T follicular helper cell (primary cell): ENCODE data around the gene EVA1C.
"Not testable (repeated sequence)": the region's sequence is repeated elsewhere in the genome, so short reads cannot be mapped to it uniquely, and the experiment has no call there.

ENCODE experiments used
- DNase-seq: peaks from one replicate; pipeline ENCODE4 v3.0.0-alpha.2; 2020; ENCODE audit warnings: low read depth

The EVA1C gene

DNA sequence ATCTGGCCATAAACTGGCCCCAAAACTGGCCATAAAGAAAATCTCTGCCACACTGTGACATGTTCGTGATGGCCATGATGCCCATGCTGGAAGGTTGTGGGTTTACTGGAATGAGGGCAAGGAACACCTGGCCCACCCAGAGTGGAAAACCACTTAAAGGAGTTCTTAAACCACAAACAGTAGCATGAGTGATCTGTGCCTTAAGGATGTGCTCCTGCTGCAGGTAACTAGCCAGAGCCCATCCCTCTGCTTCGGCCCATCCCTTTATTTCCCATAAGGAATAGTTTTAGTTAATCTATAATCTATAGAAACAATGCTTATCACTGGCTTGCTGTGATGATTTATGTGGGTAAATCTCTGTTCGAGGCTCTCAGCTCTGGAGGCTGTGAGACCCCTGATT, 50.1 kb downstream of the EVA1C start:
- not testable (repeated sequence) for DNase-seq

- no peak for DNase-seq
Measured at GRCh38 chr21:32463367-32463766, 50.9 kb downstream of the EVA1C start.

- DNase-seq, result no peak
Measured at GRCh38 chr21:32463889-32464300, 51.4 kb downstream of the EVA1C start.

DNA sequence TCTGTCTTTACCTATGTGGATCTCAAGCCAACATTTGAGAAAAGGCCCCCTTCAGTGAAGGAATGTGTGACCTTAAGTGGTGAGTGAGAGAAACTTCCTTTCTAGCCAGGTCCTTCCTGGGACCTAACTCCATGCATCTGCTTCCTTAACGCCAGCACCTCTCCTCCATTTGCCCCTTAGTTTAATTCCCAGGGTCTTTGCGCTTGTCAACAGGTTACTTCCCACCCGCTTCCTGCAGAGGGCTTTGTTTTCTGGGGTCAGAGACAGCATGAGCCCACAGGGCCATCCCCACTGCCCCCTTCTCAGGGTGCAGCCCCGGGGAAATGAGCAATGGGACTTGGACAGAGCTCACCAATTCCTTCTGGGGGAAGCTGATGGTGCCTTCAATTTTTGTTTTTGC, 54.8 kb downstream of the EVA1C start:
- DNase-seq, result no peak

DNA sequence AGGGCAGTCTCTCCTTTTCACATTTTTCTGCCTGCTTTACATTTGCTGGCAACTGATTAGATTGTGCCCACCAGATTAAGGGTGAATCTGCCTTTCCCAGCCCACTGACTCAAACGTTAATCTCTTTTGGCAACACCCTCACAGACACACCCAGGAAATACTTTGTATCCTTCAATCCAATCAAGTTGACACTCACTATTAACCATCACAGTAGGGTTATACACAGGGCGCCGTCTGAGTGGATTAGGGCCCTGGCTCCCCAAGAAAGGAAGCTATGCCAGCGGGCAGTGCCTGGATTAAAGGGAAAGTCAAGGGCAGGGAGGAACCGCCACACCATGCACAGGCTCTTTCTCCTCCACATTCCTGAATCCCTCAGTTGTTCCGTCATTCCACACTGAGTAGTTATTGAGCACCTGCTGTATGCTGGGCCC, 56.2 kb downstream of the EVA1C start:
- DNase-seq, result no peak

GRCh38 chr21:32469628-32470027, 57.1 kb downstream of the EVA1C start:
- DNase-seq, result no peak

DNA sequence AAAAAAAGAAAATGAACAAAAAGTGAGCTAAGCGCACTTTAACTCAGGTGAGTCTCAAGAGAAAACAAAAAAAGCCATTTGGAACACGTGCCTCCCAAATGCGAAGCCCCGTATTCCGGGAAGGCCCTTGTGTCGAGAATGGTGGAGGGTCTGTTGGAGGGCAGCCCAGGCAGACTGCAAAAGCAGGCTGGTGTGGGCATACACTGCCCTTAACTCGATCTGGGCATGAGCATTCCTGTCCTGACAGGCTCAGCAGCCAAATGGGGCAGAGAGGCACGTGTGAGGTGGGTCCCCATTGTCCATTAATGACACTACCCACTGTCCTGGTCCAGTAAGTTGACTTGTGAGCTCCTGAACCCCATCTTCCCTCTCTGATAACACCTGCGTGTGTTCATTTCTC, 57.7 kb downstream of the EVA1C start:
- no peak for DNase-seq

DNA sequence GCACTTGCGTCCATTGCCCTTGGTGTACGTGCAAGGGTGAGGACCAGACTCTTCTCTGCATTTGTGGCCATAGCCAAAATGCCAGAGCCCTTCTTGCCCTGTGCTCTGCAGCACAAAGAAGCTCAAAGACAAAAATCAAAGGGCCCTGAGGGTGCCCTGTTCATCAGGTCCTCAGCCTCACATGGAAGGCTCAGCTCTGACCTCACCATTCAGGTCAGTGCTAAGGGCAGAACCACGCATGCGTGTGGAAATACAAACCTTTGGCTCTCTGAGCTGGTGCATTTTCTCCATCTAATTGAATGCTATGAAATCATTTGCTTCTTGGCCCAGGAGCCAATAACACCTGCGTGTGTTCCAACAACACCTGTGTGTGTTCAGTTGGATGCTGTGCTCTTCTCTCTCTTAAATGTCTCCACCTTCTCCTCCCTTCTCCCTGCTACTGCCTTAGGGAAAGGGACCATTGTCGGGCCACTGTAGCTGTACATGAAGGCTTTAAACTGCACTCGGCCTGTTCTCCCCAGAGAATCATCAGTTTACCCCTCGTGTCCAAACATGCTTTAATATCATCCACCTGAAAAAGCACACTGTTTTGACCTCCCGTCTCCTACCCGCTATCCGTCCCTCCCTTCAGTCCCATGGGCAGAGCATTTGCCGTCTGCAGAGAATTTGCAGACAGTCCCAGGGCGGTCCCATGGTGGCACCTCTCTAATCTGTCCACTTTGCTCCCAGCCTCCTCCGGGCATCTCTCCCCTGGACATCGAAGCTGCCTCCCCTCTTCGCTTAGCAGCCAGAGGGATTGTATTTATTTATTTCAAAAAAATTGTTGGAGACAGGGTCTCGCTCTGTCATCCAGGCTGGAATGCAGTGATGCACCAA, 60.6 kb downstream of the EVA1C start:
- DNase-seq, result no peak

GRCh38 chr21:32474179-32475059, 61.9 kb downstream of the EVA1C start:
- no peak for DNase-seq

- no peak for DNase-seq
Measured at GRCh38 chr21:32475162-32475812, 62.8 kb downstream of the EVA1C start.

- DNase-seq, result no peak
Measured at GRCh38 chr21:32476661-32477423, 64.3 kb downstream of the EVA1C start.

DNA sequence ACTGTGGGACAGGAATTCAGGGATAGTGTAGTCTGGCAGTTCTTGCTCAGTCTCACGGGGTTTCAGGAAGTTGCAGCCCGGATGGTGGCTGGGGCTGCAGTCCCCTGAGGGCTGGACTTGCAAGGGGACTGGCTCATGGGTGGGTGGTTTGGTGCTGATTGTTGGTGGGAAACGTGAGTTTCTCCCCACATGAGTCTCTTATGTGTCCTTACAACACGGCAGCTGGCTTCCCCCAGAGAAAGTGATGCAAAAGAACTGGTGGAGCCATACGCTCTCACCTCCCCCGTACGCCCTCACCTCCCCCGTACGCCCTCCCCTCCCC, 64.9 kb downstream of the EVA1C start:
- DNase-seq, result no peak

- DNase-seq, result no peak
Measured at GRCh38 chr21:32481875-32482408, 69.4 kb downstream of the EVA1C start.

GRCh38 chr21:32482565-32483292, 70.2 kb downstream of the EVA1C start:
- no peak for DNase-seq

DNA sequence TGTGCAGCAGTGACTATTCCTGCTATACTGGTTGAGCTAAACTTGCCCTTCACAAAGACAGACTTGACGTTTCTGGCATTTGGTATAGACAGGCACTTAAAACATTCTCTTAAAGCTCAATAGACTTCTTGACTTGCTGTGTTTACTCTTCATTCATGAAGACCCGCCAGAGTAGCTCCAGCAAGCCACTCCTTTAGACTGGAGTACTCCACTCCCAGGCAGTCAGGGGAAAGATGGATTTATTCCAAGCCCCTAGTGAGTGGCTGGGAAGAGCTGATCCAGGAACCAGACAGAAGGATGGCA, 70.7 kb downstream of the EVA1C start:
- no peak for DNase-seq

GRCh38 chr21:32484706-32485380, 72.3 kb downstream of the EVA1C start:
- no peak for DNase-seq

DNA sequence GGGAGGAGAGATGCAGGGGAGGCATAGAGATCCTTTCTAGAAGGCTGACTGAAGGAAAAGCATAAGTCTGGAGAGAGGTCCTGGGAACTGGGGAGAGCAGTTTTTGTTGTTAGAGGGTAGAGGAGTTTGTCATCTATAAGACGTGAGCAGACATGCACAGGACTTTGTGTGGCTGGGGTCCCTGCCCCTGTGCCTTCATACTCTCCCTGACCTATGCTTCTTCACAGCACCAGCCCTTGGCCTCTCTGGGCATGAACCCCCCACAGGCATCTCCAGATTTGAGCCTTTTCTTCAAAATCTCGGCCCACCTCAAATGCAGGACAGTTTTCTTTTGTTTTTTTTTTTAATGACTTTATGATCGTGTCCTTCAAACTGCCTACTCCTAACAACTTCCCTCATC, 79.9 kb downstream of the EVA1C start:
- DNase-seq, result no peak

DNA sequence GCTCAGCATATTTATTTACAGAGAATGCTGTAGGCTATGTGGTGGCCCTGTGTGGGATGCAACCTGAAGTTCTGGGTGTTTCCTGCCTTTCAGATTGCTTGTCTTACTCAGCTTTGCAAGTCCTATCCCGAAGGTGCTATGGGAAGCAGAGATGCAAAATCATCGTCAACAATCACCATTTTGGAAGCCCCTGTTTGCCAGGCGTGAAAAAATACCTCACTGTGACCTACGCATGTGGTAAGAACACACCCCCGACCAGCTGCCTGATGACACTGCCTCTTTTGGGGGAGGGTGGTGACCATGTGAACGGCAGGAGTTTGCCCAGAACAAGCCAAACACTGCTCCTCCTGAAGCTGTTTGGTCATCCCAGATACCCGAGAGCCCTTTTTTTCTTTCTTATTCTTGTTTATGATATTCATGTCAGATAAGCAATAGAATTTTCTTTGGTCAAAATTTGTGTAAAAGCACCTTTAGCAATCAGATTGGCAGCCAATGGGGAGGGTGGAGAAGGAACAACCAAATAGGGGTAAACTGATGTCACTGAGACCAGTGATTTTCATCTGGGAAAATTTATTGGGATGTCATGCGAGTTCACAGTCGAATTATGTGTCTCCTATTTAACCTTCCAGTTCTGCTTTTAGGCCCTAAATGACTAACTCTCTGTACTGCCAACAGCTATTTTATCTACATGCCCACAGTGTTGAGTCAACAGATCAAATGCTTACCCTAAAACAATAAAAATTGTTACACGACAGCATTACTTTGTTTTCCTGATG, 82.6 kb downstream of the EVA1C start:
- no peak for DNase-seq

DNA sequence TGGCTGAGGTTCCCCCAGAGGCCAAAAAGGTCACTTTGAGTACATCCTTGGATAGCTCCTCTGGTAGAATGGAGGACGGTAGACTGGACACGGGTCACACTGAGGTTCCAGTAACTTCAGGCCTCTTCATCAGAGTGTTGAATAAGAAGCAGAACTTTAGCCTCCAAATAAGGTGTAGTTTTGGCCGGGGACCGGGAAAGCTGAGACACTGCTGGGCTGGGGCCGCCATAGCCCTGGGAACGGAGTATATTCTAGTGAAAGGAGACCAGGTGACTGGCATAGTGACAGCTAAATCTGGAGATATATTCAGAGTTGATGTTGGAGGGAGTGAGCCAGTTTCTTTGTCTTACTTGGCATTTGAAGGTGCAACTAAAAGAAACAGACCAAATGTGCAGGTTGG, 84.1 kb downstream of the EVA1C start:
- DNase-seq, result no peak
